Skin epidermis (tissue), 12 donors: ENCODE data around the gene TUBA4A.
A peak's percentile ranks its signal among the peaks of the same experiment; 100 is the strongest.

Source experiments
- H3K27ac ChIP-seq, 21 experiments: fragments of 200-600 bp; sonication (generic) in 11 of 21; one replicate each; pipeline ENCODE4 v1.5.0; 2020; ENCODE audit warnings: mild to moderate bottlenecking in 3 of 21, inconsistent platforms in 2 of 21, moderate library complexity in 2 of 21
- H3K4me3 ChIP-seq, 7 experiments: fragments of 200-600 bp; sonication (generic) in 2 of 7; one replicate each; pipeline ENCODE4 v1.5.0; 2020; ENCODE audit warnings: inconsistent platforms in 2 of 7, mild to moderate bottlenecking in 2 of 7, moderate library complexity in 1 of 7

Gene TUBA4A

DNA sequence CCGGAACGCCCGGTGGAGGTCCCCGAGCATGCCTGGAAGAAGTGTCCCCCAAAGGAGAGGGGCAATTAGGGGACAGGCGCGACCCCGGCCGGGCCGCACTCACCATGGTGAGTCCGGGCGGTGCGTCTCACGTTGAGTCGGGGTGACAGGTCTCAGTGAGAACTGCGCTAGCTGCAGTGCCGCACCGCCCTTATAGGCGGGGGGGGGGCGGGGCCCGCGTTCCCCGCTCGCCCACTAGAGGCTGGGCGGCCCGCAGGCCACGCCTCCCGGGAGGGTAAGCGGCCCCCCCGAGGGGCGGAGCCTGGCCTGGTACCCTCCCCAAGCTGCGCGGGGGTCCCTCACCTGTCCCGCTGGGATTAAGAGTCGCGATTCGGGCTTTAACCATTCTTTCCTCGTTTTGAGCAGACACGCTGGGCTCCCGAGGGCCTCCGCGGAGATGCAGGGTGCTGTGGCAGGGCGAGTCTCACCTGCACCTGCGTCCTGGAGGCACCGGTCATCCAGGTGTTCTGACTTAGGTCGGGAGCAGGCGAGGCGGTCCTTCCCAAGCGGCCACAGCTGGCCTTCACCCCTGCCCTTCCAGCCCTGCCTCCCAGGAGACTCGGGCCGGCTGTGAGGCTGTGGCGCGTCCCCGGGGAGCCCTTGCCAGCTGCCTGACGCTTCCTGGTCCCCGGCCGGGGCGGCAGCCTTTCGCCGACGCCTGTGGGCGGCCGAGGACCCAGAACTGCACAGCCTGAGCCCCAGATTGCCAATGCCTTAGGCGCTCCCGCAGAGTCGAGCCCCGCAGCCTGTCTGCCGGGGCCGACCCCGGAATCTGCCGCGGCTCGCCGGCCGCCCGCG, at the start of gene TUBA4A:
Gene TUBA4A (minus strand): TSS at position 166 of the 837 bp plus-strand sequence. CDS start 60 bp downstream, at position 106.
- Histone ChIP-seq H3K4me3 (peak within 1 kb of the TSS; percentile 50 to 79 (median 67)), H3K27ac (peak within 1 kb of the TSS; percentile 50 to 98 (median 87))

DNA sequence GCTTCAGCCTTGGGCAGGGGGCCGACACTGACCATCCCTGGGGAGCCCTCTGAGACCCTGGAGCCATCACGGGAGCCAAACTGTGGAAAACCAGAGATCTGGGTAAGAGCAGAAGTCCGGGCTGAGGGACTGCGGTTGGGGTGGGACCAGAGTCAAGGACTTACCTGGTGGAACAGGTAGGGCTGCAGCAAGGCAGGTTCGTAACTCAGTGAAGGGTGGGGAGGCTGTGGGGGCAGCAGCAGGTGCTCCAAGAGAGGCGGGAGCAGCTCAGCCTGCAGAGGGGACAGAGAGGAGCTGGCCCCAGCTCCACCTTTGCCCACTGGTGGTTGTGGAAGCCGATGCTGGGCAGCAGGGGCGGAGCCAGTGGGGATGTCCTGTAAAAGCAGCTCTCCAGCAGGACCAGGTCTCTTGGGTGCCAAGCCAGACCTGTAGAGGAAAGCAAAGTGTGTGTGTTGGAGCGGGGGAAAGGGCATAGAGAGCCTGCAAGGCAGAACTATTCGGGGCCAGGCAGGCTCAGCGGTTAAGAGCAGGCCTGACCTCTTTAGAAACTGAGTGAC, 48.8 kb upstream of the TUBA4A start:
- no peak overlapping the region for H3K4me3 ChIP-seq
- no peak overlapping the region for H3K27ac ChIP-seq

DNA sequence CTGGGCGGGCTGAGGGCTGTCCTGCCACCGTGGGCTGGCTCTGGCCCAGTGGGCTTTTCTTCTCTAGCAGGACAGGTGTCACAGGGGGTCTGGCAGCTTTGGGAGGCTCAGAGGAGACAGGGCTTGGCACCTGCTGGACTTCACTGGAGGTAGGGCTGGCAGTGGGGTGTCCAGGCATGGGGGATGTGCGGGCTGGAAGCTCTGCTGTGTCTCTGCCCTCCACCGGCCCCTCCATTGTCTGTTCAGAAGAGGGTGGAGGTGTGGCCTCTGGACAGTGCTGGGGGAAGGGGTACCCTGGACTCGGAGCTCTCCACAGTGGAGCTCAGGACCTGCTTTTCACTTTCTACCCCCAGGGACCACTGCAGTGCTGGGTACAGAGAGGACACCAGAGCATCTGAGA, 46.3 kb upstream of the TUBA4A start:
- Histone ChIP-seq H3K27ac (no peak overlapping the region), H3K4me3 (no peak overlapping the region)

DNA sequence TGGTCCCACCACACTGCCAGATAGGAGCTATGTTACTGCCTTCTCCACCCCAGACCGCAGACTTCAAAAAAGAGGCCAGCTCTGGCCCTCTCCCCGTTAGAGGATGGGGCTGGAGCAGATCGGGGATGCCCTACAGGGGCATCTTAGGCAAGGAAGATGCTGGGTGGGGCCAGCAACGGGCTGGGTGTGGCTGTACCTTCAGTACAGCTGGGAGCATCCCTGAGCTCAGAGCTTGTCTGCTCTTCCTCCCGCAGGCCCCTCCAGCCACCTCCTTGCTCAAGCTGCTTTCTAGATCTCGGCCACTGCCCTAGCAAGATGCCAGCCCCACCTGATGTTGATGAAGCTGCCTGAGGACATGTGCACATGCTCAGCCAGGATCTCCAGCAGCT, 45.6 kb upstream of the TUBA4A start:
- Histone ChIP-seq H3K27ac (no peak overlapping the region), H3K4me3 (no peak overlapping the region)

DNA sequence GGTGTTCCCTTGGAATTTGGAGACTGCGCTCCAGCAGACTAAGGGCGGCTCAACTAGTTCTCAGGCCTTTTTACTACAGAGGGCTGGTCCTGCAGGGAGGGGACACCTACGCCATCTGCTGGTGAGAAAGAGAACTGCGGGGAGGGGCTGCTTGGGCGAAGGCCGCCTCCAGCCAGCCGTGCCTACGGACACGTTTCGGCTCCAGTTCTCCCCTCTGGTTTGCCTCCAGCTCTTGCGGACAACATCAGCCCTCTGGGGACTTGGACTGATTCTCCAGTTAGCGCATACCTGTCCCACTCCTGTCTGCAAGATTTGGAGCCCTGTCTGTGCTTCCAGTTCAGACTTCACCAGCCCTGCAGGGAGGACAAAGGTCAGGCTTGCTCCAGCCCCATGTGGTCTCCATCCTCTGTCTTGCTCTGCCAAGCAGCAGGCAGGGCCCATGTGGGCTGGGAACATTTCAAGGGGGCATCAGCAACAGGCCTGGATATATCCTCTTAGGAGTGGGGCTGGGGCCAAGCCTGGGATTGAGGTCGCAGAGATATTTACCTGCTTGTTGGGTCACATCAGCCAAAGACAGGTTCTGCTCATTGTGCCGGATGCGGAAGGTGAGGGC, 45.1 kb upstream of the TUBA4A start:
- no peak overlapping the region for H3K4me3 ChIP-seq

DNA sequence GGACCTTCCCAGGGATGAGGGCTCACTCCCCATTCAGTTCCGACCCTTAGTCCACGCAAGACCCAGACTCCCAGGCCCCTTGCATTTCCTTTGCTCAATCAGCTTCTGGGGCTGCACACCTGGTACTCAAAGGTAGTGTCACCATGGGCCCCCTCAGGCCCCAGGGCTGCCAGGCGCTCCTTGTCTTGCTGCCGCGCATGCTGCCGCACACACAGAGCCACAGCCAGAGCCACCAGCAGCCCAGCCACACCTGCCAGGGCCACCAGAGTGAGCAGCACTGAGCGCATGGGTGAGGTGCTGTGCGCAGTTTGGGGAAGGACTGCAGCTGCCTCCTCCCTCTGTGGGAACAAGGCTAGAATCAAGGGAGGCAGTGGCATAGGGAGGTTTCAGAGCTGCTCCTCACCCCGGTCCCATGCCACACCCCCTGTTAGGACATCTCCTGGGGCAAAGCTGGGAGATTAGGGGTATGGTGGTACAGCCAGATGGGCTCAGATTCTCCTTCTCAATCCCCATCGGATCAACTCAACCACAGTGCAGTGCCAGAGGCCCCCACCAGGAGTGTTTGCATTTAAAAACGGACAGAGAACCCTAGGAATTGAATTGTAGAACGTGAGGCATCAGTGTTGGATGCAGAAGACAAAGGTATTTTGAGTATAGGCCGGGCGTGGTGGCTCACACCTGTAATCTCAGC, 44.2 kb upstream of the TUBA4A start:
- H3K27ac ChIP-seq, result no peak overlapping the region
- H3K4me3 ChIP-seq, result no peak overlapping the region

More for the DNA sequence above, 45.1 kb upstream of the TUBA4A start:
- H3K27ac ChIP-seq, result no peak overlapping the region

DNA sequence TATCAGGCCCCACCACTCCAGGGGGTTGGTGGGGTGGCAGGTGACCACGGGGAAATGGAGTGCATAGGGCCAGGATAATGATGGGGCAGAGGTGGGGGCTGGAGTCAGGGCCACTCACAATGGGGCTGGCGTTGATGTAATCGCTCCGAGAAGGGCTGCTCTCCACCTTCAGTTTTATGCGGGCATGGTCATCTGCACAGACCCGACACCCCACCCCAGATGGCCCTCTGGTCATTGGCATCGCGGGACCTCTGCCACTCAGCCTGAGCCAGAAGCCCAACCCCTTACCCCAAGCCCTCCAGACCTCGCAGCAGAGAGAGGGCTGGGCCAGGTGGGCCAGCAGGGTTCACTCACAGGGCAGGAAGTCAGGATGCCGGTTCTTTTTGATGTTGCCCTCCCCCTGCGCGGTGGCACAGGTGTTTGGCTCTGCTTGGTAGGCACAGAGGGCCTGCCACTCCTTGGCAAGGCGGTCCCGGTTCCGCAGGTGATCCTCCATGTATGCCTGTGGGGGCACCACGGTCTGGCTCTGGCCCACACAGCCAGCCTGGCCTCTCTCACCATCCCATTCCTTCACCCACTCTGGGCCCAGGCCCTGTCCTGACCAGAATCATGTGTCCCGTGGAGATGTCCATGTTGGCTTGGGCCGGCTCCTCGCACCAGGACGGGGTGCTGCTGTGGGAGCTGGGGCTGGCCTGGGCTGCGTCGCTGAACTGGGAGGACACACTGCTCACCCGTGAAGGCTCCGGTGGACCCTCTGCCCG, 43.1 kb upstream of the TUBA4A start:
- no peak overlapping the region for H3K27ac ChIP-seq
- no peak overlapping the region for H3K4me3 ChIP-seq

DNA sequence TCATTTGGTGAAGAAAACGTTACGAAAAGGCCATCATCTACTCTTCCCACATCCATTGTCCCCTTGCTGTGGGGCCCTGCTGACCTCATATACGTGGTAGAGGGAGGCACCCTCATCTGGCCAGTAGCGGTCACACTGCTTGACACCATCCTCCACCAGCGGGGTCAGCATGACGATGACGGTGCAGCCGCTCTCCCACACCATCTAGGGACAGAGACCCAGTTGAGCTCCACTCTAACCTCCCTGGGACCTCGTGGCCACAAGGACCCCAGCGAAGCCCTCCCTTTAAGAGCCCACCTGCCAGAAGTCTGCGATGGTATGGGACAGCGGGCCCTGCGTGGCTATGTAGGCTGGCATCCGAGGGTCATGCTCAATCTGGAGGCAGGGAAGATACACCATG, 42.4 kb upstream of the TUBA4A start:
- no peak overlapping the region for H3K27ac ChIP-seq
- no peak overlapping the region for H3K4me3 ChIP-seq

- H3K27ac ChIP-seq, result peak overlapping the region in 20 of 21 experiments; percentile 31 to 87 (median 76)
- H3K4me3 ChIP-seq, result peak overlapping the region; percentile 11 to 41 (median 28)
Observed at GRCh38 chr2:219294356-219295351, 40.9 kb upstream of the TUBA4A start.

DNA sequence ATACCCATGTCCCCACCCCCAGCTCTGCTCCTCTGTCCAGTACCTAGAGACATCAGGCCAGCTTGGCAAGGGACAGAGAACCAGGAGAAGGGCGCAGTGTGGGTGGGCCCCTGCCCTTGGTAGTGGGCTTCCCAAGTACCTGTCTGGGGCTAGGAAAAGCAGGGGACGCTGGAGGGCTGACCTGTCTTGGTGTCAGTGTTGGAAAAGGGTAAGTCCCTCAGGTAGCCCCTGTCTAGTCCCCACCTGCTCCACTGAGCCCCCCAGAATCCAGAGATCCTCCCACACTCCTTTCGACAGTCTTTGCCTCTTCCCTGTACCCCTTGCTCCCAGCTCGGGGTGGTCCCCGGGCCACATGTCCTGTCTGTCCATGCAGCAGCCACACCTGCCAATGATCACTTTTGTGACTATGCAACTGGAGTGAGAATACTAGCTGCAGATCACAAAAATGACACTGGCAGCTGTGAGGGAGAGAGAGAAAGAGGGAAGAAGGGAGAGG, 40.1 kb upstream of the TUBA4A start:
- Histone ChIP-seq H3K27ac (no peak overlapping the region), H3K4me3 (no peak overlapping the region)

GRCh38 chr2:219292616-219293015, 38.9 kb upstream of the TUBA4A start:
- H3K27ac ChIP-seq, result no peak overlapping the region
- no peak overlapping the region for H3K4me3 ChIP-seq

GRCh38 chr2:219291910-219292490, 38.3 kb upstream of the TUBA4A start:
- Histone ChIP-seq H3K27ac (no peak overlapping the region), H3K4me3 (no peak overlapping the region)

DNA sequence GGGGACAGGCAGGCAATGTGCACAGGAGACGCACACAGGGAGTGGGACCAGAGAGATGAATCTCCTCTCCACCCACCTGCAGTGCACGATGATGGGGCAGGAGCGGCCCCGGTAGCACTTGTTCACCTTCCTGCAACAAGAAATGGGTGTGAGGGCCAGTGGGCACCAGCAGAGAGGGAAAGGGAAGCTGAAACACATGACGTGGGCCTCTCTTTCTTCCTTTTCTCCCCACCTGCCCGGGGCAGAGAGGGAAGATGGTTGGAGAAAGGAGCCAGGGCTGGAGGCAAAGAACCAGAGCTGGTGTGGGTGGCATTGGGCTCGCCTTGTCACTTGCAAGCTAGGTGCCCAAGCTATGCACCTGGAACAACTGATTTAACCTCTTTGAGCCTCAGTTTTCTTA, 37.7 kb upstream of the TUBA4A start:
- no peak overlapping the region for H3K4me3 ChIP-seq
- H3K27ac ChIP-seq, result peak overlapping the region in 1 of 21 experiments; percentile 5

DNA sequence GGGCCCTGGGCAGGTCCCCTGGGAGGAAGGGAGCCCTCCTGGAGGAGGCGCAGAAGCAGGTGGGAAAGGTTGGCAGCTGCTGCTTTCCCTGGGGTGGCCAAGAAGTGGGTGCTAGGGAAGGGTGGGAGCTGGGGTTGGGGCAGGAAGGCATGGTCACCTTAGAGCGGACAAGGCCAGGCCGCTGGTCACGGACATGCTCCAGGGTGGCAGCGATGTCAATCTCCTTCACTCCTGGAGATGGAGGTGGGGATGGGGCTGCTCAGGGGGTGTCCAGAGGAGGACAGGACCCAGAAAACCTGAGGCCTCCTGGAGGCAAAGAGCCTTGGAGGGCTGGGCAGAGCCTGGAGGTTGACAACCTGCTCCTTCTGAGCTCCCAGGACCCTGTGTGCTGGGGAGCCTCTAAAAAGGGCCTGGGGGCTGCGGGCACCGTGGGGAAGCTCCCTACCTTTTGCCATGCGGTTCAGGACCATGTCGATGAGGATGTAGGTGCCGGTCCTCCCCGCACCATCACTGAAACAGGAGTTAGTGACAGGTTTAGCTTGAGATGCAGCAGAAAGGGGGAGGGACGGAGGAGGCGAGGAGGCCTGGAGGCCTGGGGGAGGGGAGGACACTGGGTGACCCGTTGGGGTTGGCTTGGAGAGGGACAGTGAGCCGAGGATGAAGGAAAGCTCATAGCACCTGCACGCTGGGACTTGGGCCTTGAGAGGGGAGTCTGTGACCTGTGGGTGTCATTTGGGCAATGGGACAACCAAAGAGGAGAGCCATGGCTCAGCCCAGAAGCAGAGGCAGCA, 36.9 kb upstream of the TUBA4A start:
- H3K4me3 ChIP-seq, result no peak overlapping the region
- H3K27ac ChIP-seq, result peak overlapping the region in 15 of 21 experiments; percentile 9 to 90 (median 63)

GRCh38 chr2:219289537-219290361, 36.0 kb upstream of the TUBA4A start:
- Histone ChIP-seq H3K27ac (peak overlapping the region in 20 of 21 experiments; percentile 9 to 90 (median 48)), H3K4me3 (no peak overlapping the region)

DNA sequence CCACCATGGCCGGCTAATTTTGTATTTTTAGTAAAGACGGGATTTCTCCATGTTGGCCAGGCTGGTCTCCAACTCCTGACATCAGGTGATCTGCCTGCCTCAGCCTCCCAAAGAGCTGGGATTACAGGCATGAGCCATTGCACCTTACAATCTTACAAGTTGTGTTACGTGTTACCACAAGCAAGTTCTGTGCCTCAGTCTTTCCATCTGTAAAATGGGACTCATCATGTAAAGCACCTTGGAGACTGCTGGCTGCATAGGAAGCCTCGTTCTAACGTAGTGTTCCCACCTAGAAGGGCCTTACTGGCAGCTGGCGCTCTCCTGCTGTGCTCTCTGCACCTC, 35.4 kb upstream of the TUBA4A start:
- Histone ChIP-seq H3K4me3 (no peak overlapping the region), H3K27ac (peak overlapping the region in 17 of 21 experiments; percentile 9 to 90 (median 49))
